ENCODE measurements around the gene TMEM138. TPM values are rescaled to one million over a fixed set of nuclear protein-coding genes. Genes with fewer than 3 reads are reported as not detected.

TMEM138 gene
- total RNA-seq, 1 experiment from 2014 or later = 38.8 TPM

DNA sequence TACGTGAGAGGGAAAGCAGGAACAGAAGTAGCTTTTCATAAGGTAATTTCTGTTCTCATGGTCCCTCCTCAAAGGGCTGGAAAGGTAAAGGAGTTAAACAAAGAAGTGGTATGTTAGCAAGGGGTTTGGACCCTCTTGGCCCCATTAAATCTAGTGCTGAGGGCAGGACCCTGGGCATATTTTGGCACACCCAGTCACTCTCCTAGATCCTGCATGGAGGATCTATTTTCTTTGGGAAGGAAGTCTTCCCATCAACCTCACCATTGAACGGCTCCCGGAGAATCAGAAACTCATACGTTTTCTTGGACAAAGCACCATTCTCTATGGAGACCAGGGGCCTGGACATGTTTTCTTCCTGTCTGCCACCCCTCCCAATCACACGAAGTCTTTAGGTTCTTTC is 41.9 kb downstream of the TMEM138 start:
- Mint-ChIP-seq H3K4me1 (no peaks in the 10 kb centered on the region), H3K9me3 (no peaks in the 10 kb centered on the region), H3K4me3 (no peak overlapping the region), H3K27ac (no peak overlapping the region), H3K36me3 (peaks cover 54% of the 10 kb centered on the region), H3K27me3 (ENCODE audit: low read depth) (no peaks in the 10 kb centered on the region)
- POLR2A ChIA-PET = no interaction called here
- DNase-seq (ENCODE audit: low spot score) (no peak), ATAC-seq (no peak)
- CTCF ChIA-PET = no interaction called here
- TF ChIP-seq, protein P1, sequence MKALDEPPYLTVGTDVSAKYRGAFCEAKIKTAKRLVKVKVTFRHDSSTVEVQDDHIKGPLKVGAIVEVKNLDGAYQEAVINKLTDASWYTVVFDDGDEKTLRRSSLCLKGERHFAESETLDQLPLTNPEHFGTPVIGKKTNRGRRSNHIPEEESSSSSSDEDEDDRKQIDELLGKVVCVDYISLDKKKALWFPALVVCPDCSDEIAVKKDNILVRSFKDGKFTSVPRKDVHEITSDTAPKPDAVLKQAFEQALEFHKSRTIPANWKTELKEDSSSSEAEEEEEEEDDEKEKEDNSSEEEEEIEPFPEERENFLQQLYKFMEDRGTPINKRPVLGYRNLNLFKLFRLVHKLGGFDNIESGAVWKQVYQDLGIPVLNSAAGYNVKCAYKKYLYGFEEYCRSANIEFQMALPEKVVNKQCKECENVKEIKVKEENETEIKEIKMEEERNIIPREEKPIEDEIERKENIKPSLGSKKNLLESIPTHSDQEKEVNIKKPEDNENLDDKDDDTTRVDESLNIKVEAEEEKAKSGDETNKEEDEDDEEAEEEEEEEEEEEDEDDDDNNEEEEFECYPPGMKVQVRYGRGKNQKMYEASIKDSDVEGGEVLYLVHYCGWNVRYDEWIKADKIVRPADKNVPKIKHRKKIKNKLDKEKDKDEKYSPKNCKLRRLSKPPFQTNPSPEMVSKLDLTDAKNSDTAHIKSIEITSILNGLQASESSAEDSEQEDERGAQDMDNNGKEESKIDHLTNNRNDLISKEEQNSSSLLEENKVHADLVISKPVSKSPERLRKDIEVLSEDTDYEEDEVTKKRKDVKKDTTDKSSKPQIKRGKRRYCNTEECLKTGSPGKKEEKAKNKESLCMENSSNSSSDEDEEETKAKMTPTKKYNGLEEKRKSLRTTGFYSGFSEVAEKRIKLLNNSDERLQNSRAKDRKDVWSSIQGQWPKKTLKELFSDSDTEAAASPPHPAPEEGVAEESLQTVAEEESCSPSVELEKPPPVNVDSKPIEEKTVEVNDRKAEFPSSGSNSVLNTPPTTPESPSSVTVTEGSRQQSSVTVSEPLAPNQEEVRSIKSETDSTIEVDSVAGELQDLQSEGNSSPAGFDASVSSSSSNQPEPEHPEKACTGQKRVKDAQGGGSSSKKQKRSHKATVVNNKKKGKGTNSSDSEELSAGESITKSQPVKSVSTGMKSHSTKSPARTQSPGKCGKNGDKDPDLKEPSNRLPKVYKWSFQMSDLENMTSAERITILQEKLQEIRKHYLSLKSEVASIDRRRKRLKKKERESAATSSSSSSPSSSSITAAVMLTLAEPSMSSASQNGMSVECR (CRISPR knock-in tag; IDR thresholded peaks at IDR 0.05; ENCODE audit: borderline replicate concordance) = no peak
- TF ChIP-seq ZNF263 (CRISPR knock-in tag; IDR thresholded peaks at IDR 0.05; ENCODE audit: low read depth) (no peak), SP1 (CRISPR knock-in tag; conservative IDR thresholded peaks at IDR 0.05) (no peak), KAT7 (CRISPR knock-in tag; IDR thresholded peaks at IDR 0.05; ENCODE audit: borderline replicate concordance) (no peak), NFATC4 (CRISPR knock-in tag; IDR thresholded peaks at IDR 0.05) (no peak), CREM (CRISPR knock-in tag; IDR thresholded peaks at IDR 0.05) (no peak), ESRRA (CRISPR knock-in tag; IDR thresholded peaks at IDR 0.05; ENCODE audit: borderline replicate concordance) (no peak), RELA (CRISPR knock-in tag; IDR thresholded peaks at IDR 0.05; ENCODE audit: borderline replicate concordance) (no peak)
- TF ChIP-seq, protein P2, sequence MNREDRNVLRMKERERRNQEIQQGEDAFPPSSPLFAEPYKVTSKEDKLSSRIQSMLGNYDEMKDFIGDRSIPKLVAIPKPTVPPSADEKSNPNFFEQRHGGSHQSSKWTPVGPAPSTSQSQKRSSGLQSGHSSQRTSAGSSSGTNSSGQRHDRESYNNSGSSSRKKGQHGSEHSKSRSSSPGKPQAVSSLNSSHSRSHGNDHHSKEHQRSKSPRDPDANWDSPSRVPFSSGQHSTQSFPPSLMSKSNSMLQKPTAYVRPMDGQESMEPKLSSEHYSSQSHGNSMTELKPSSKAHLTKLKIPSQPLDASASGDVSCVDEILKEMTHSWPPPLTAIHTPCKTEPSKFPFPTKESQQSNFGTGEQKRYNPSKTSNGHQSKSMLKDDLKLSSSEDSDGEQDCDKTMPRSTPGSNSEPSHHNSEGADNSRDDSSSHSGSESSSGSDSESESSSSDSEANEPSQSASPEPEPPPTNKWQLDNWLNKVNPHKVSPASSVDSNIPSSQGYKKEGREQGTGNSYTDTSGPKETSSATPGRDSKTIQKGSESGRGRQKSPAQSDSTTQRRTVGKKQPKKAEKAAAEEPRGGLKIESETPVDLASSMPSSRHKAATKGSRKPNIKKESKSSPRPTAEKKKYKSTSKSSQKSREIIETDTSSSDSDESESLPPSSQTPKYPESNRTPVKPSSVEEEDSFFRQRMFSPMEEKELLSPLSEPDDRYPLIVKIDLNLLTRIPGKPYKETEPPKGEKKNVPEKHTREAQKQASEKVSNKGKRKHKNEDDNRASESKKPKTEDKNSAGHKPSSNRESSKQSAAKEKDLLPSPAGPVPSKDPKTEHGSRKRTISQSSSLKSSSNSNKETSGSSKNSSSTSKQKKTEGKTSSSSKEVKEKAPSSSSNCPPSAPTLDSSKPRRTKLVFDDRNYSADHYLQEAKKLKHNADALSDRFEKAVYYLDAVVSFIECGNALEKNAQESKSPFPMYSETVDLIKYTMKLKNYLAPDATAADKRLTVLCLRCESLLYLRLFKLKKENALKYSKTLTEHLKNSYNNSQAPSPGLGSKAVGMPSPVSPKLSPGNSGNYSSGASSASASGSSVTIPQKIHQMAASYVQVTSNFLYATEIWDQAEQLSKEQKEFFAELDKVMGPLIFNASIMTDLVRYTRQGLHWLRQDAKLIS (CRISPR knock-in tag; IDR thresholded peaks at IDR 0.05; ENCODE audit: borderline replicate concordance) = no peak
- TF ChIP-seq, protein P3, sequence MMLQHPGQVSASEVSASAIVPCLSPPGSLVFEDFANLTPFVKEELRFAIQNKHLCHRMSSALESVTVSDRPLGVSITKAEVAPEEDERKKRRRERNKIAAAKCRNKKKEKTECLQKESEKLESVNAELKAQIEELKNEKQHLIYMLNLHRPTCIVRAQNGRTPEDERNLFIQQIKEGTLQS (CRISPR knock-in tag; conservative IDR thresholded peaks at IDR 0.05) = no peak
- TF ChIP-seq, protein P4, sequence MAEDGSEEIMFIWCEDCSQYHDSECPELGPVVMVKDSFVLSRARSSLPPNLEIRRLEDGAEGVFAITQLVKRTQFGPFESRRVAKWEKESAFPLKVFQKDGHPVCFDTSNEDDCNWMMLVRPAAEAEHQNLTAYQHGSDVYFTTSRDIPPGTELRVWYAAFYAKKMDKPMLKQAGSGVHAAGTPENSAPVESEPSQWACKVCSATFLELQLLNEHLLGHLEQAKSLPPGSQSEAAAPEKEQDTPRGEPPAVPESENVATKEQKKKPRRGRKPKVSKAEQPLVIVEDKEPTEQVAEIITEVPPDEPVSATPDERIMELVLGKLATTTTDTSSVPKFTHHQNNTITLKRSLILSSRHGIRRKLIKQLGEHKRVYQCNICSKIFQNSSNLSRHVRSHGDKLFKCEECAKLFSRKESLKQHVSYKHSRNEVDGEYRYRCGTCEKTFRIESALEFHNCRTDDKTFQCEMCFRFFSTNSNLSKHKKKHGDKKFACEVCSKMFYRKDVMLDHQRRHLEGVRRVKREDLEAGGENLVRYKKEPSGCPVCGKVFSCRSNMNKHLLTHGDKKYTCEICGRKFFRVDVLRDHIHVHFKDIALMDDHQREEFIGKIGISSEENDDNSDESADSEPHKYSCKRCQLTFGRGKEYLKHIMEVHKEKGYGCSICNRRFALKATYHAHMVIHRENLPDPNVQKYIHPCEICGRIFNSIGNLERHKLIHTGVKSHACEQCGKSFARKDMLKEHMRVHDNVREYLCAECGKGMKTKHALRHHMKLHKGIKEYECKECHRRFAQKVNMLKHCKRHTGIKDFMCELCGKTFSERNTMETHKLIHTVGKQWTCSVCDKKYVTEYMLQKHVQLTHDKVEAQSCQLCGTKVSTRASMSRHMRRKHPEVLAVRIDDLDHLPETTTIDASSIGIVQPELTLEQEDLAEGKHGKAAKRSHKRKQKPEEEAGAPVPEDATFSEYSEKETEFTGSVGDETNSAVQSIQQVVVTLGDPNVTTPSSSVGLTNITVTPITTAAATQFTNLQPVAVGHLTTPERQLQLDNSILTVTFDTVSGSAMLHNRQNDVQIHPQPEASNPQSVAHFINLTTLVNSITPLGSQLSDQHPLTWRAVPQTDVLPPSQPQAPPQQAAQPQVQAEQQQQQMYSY (CRISPR knock-in tag; IDR thresholded peaks at IDR 0.05) = no peak
- TF ChIP-seq, protein P5, sequence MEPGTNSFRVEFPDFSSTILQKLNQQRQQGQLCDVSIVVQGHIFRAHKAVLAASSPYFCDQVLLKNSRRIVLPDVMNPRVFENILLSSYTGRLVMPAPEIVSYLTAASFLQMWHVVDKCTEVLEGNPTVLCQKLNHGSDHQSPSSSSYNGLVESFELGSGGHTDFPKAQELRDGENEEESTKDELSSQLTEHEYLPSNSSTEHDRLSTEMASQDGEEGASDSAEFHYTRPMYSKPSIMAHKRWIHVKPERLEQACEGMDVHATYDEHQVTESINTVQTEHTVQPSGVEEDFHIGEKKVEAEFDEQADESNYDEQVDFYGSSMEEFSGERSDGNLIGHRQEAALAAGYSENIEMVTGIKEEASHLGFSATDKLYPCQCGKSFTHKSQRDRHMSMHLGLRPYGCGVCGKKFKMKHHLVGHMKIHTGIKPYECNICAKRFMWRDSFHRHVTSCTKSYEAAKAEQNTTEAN (CRISPR knock-in tag; IDR thresholded peaks at IDR 0.05) = no peak
- TF ChIP-seq, protein P6, sequence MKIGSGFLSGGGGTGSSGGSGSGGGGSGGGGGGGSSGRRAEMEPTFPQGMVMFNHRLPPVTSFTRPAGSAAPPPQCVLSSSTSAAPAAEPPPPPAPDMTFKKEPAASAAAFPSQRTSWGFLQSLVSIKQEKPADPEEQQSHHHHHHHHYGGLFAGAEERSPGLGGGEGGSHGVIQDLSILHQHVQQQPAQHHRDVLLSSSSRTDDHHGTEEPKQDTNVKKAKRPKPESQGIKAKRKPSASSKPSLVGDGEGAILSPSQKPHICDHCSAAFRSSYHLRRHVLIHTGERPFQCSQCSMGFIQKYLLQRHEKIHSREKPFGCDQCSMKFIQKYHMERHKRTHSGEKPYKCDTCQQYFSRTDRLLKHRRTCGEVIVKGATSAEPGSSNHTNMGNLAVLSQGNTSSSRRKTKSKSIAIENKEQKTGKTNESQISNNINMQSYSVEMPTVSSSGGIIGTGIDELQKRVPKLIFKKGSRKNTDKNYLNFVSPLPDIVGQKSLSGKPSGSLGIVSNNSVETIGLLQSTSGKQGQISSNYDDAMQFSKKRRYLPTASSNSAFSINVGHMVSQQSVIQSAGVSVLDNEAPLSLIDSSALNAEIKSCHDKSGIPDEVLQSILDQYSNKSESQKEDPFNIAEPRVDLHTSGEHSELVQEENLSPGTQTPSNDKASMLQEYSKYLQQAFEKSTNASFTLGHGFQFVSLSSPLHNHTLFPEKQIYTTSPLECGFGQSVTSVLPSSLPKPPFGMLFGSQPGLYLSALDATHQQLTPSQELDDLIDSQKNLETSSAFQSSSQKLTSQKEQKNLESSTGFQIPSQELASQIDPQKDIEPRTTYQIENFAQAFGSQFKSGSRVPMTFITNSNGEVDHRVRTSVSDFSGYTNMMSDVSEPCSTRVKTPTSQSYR (CRISPR knock-in tag; IDR thresholded peaks at IDR 0.05) = no peak
- TF ChIP-seq, protein P7, sequence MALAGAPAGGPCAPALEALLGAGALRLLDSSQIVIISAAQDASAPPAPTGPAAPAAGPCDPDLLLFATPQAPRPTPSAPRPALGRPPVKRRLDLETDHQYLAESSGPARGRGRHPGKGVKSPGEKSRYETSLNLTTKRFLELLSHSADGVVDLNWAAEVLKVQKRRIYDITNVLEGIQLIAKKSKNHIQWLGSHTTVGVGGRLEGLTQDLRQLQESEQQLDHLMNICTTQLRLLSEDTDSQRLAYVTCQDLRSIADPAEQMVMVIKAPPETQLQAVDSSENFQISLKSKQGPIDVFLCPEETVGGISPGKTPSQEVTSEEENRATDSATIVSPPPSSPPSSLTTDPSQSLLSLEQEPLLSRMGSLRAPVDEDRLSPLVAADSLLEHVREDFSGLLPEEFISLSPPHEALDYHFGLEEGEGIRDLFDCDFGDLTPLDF (CRISPR knock-in tag; IDR thresholded peaks at IDR 0.05) = no peak
- TF ChIP-seq, protein P8, sequence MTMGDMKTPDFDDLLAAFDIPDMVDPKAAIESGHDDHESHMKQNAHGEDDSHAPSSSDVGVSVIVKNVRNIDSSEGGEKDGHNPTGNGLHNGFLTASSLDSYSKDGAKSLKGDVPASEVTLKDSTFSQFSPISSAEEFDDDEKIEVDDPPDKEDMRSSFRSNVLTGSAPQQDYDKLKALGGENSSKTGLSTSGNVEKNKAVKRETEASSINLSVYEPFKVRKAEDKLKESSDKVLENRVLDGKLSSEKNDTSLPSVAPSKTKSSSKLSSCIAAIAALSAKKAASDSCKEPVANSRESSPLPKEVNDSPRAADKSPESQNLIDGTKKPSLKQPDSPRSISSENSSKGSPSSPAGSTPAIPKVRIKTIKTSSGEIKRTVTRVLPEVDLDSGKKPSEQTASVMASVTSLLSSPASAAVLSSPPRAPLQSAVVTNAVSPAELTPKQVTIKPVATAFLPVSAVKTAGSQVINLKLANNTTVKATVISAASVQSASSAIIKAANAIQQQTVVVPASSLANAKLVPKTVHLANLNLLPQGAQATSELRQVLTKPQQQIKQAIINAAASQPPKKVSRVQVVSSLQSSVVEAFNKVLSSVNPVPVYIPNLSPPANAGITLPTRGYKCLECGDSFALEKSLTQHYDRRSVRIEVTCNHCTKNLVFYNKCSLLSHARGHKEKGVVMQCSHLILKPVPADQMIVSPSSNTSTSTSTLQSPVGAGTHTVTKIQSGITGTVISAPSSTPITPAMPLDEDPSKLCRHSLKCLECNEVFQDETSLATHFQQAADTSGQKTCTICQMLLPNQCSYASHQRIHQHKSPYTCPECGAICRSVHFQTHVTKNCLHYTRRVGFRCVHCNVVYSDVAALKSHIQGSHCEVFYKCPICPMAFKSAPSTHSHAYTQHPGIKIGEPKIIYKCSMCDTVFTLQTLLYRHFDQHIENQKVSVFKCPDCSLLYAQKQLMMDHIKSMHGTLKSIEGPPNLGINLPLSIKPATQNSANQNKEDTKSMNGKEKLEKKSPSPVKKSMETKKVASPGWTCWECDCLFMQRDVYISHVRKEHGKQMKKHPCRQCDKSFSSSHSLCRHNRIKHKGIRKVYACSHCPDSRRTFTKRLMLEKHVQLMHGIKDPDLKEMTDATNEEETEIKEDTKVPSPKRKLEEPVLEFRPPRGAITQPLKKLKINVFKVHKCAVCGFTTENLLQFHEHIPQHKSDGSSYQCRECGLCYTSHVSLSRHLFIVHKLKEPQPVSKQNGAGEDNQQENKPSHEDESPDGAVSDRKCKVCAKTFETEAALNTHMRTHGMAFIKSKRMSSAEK (CRISPR knock-in tag; IDR thresholded peaks at IDR 0.05; ENCODE audit: borderline replicate concordance) = no peak
